Measurements from ENCODE around the gene VPS25. TPM values are rescaled to one million over a fixed set of nuclear protein-coding genes. Genes with fewer than 3 reads are reported as not detected.

VPS25 gene
- total RNA-seq, 4 donors from 2014 or later, result 38.5 to 71.2 (median 56.3) TPM

DNA sequence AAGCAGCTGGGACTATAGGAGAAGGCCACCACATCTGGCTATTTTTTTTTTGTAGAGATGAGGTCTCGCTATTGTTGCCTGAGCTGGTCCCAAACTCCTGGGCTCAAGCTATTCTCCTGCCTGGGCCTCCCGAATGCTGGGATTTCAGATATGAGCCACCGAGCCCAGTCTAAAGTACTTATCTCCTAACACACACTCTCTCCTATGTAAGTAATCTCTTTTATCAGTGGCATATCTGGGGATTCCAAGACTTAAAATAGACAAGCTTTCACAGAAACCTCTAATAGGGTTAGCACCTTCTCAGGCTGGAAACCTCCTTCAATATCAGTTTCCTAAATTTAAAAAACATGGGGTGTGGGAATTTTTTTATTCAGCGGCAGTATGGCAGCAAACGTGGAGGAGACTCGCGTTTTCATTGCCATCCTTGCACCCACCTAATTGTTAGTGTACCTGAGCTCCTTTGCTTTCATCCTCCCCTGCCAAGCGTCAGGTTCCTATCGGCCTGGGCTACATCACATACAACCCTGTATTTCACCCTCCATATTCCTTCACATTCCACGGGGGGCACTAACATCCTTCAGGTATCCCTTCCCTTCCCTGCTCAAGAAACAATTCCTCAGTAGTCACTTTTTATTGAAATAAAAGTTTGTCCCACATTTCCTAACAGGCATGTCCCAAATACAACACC, 29.5 kb upstream of the VPS25 start:
- Histone ChIP-seq H3K27me3 (no peaks in the 10 kb centered on the region), H3K9me3 (no peaks in the 10 kb centered on the region), H3K27ac (peak overlapping the region; percentile 82 to 93 (median 92)), H3K4me1 (peaks cover 10 to 29% of the 10 kb centered on the region in 2 donors), H3K4me3 (replicated peaks in 1 of 3) (peak overlapping the region; percentile 33 to 69 (median 58)), H3K36me3 (no peaks in the 10 kb centered on the region)
- intact Hi-C loops (cut with DNase I), result no loop called here
- WGBS, 2 donors, result 50 to 54% methylated on average over 10 of the region's 10 CpGs
- TF ChIP-seq, protein P1, sequence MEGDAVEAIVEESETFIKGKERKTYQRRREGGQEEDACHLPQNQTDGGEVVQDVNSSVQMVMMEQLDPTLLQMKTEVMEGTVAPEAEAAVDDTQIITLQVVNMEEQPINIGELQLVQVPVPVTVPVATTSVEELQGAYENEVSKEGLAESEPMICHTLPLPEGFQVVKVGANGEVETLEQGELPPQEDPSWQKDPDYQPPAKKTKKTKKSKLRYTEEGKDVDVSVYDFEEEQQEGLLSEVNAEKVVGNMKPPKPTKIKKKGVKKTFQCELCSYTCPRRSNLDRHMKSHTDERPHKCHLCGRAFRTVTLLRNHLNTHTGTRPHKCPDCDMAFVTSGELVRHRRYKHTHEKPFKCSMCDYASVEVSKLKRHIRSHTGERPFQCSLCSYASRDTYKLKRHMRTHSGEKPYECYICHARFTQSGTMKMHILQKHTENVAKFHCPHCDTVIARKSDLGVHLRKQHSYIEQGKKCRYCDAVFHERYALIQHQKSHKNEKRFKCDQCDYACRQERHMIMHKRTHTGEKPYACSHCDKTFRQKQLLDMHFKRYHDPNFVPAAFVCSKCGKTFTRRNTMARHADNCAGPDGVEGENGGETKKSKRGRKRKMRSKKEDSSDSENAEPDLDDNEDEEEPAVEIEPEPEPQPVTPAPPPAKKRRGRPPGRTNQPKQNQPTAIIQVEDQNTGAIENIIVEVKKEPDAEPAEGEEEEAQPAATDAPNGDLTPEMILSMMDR (IDR thresholded peaks at IDR 0.05), result no peak
- TF ChIP-seq POLR2A (IDR thresholded peaks at IDR 0.05), result no peak
- DNase-seq, result no peak

DNA sequence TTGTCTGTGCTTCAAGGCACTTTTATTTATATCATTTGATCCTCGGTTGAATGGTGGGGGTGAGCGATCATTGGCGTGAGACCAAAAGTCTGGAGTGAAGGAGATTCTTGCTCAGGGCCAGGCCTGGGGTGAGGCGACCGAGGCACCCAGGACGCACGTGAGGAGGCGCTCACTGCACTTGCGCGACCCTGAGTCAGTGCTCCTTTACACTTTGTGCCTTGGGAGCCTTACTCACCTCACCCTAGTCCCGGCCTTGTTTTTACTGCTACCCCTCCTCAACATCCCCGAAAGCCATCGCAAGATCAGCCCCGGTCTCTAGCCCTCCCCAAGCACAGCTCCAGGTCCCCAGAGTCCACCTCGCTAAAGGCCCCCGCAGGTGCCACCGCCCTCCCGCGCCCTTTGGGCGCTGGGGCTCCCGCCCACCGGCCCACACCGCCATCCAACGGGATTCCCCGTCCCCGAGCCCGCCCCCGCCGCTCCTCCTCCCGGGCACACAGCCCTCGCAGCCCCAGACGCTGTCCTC, 28.9 kb upstream of the VPS25 start:
- H3K4me1 ChIP-seq, result peaks cover 10 to 29% of the 10 kb centered on the region in 2 donors
- intact Hi-C loops (cut with DNase I), result no loop called here

DNA sequence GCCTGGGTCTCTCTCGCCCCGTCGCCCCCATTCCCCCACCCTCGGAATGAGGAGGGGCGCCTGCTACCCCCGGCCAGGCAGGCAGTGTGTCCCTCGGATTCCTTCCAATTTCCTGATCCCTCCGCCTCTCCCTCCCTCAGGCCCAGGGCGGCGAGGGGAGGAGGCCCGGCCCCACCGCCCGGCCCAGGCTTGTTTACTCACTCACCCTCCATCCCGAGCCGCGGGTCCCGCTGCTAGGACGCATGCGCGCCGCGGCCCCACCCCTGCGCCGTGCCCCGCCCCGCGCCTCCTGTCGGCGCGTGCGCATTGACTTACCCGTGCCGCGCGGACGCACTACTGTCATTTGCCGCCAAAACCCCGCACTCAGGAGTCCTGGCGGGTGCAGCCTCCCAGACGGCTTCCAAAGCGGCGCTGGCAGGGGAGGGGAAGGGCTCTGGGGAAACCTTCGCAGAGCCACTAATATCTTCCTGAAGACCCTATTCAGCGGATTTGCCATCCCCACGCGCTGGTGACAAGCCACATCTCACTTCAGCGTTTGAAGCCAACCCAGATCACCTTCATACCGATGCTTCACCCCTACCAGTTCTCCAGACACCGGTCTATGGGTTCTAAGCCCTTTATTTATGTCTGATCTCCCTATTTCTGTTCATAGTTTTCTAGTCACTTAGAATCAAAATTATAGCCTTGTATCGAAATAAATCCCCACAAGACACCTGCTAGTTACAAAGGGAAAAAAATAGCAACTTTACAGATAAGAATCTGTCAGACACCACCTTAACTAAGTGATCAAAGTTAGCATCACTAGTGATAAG, 28.2 kb upstream of the VPS25 start, which contains the start of gene EZH1:
EZH1 (minus strand) TSS at position 235 of the 812 bp plus-strand sequence. CDS start 16,099 bp downstream, outside the sequence.
- Histone ChIP-seq H3K27me3 (no peaks in the 10 kb centered on the region), H3K4me3 (replicated peaks in 1 of 3) (peak within 1 kb of the TSS; percentile 33 to 69 (median 58)), H3K9me3 (no peaks in the 10 kb centered on the region), H3K27ac (peak within 1 kb of the TSS; percentile 82 to 93 (median 92)), H3K36me3 (no peaks in the 10 kb centered on the region), H3K4me1 (peaks cover 10 to 29% of the 10 kb centered on the region in 2 donors)
- peak; percentile 86 to 89 for DNase-seq
- TF ChIP-seq POLR2A (IDR thresholded peaks at IDR 0.05), result peak; percentile 44 to 85
- TF ChIP-seq, protein P1 (IDR thresholded peaks at IDR 0.05), result peak in 1 of 6 experiments; percentile 32
- intact Hi-C loops (cut with DNase I), result no loop called here
- WGBS, 2 donors, result 14 to 31% methylated on average over 10 to 23 of the region's 50 CpGs

More for the DNA sequence above, 28.9 kb upstream of the VPS25 start:
- 0 to 1% methylated on average over 20 to 24 of the region's 32 CpGs for WGBS, 2 donors
- Histone ChIP-seq H3K9me3 (no peaks in the 10 kb centered on the region), H3K27ac (peak overlapping the region; percentile 82 to 93 (median 92)), H3K4me3 (replicated peaks in 1 of 3) (peak overlapping the region; percentile 33 to 69 (median 58)), H3K36me3 (no peaks in the 10 kb centered on the region), H3K27me3 (no peaks in the 10 kb centered on the region)
- TF ChIP-seq, protein P1 (IDR thresholded peaks at IDR 0.05), result peak in 1 of 6 experiments; percentile 1
- TF ChIP-seq POLR2A (IDR thresholded peaks at IDR 0.05), result no peak
- peak; percentile 84 to 86 for DNase-seq

DNA sequence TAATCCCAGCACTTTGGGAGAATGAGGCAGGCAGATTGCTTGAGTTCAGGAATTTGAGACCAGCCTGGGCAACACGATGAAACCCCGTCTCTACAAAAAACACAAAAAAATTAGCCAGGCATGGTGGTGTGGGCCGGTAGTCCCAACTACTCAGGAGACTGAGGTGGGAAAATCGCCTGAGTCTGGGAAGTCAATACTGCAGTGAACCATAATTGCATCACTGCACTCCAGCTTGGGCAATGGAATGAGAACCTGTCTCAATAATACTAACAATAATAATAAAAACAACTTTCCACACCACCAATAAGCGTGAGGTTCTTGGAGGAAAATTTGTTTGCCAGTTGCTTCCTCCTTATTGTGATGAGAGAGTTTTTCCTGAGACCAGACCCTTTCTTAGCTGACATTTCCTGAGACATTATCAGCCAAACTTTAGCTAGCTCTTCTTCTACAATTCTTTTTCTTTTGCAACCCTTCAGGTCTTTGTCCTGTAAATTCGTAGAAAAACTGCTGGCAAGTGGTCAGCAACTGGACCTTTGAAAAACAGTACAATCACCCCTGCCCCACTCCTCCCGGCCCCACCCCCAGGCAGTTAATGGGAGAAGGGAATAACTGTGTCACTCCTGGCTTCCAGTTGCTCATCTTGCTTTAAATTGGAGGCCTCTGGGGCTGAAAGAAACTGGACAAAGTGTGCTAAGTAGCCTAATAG, 24.9 kb upstream of the VPS25 start:
- Histone ChIP-seq H3K4me1 (peaks cover 8 to 30% of the 10 kb centered on the region in 2 donors), H3K36me3 (no peaks in the 10 kb centered on the region), H3K27me3 (no peaks in the 10 kb centered on the region), H3K27ac (peak overlapping the region; percentile 39 to 54 (median 40)), H3K9me3 (no peaks in the 10 kb centered on the region), H3K4me3 (replicated peaks in 1 of 3) (no peak overlapping the region)
- TF ChIP-seq POLR2A (IDR thresholded peaks at IDR 0.05), result no peak
- TF ChIP-seq, protein P1 (IDR thresholded peaks at IDR 0.05), result no peak
- DNase-seq, result no peak
- intact Hi-C loops (cut with DNase I), result no loop called here
- WGBS, 2 donors, result 39 to 41% methylated on average over 7 of the region's 7 CpGs

All from thyroid gland (tissue), 4 donors.